ENCODE measurements around the gene LRRC8D. TPM values are rescaled to one million over a fixed set of nuclear protein-coding genes. Genes with fewer than 3 reads are reported as not detected.
"Not testable (repeated sequence)": the region's sequence is repeated elsewhere in the genome, so short reads cannot be mapped to it uniquely, and the experiment has no call there.

Gene LRRC8D
- polyA plus RNA-seq, 3 donors: 28.0 to 43.8 (median 42.9) TPM

GRCh38 chr1:89984564-89985116 lies 163.8 kb downstream of the LRRC8D start:
- H3K4me1 Mint-ChIP-seq; H3K27me3 Mint-ChIP-seq (ENCODE audit: low read depth in 3 of 3); H3K27ac ChIP-seq (ENCODE audit: low read depth in 1 of 2, low read length in 2 of 2); H3K4me3 Mint-ChIP-seq; DNase-seq; H3K9me3 ChIP-seq (replicated peaks in 1 of 2; ENCODE audit: control insufficient read depth in 1 of 2, insufficient read depth in 1 of 2, low read length in 2 of 2); H3K9ac ChIP-seq (ENCODE audit: insufficient read depth, low read length, poor library complexity, severe bottlenecking); H3K36me3 Mint-ChIP-seq; H3K9me3 Mint-ChIP-seq; H3K4me3 ChIP-seq (replicated peaks in 1 of 3; ENCODE audit: low read depth in 2 of 3, low read length in 3 of 3); H3K36me3 ChIP-seq (replicated peaks in 1 of 2; ENCODE audit: control insufficient read depth in 1 of 2, insufficient read depth in 2 of 2, low read length in 2 of 2); H3K27me3 ChIP-seq (ENCODE audit: control insufficient read depth in 2 of 2, insufficient read depth in 2 of 2, low read length in 2 of 2); H3K4me1 ChIP-seq (ENCODE audit: control insufficient read depth in 1 of 2, insufficient read depth in 2 of 2, low read length in 2 of 2); H3K79me2 ChIP-seq (ENCODE audit: insufficient read depth, low read length); H2AFZ ChIP-seq (ENCODE audit: insufficient read depth, low read depth, low read length, poor library complexity, severe bottlenecking); H4K20me1 ChIP-seq (ENCODE audit: insufficient read depth, low read length); H3K4me2 ChIP-seq (replicated peaks; ENCODE audit: extremely low read depth, low read length, poor library complexity, severe bottlenecking); H3K27ac Mint-ChIP-seq: not testable (repeated sequence)
- 100% methylated on average over 7 of the region's 33 CpGs for WGBS (ENCODE audit: insufficient coverage)
- intact Hi-C loops (cut with micrococcal nuclease): loop anchor here (5.0 to 10.0 kb wide), 2 partner anchors 140 to 182 kb away; no protein-coding TSS in a partner anchor

- no peaks in the 10 kb centered on the region for H4K20me1 ChIP-seq (ENCODE audit: insufficient read depth, low read length)
- no peak overlapping the region for H2AFZ ChIP-seq (ENCODE audit: insufficient read depth, low read depth, low read length, poor library complexity, severe bottlenecking)
- no peaks in the 10 kb centered on the region for H3K79me2 ChIP-seq (ENCODE audit: insufficient read depth, low read length)
- H3K9ac ChIP-seq (ENCODE audit: insufficient read depth, low read length, poor library complexity, severe bottlenecking): no peak overlapping the region
- Mint-ChIP-seq H3K27ac (no peak overlapping the region), H3K9me3 (peaks cover 0 to 2% (median 0%) of the 10 kb centered on the region in 7 donors), H3K36me3 (no peaks in the 10 kb centered on the region), H3K27me3 (ENCODE audit: low read depth in 3 of 3) (peaks cover 0 to 2% (median 0%) of the 10 kb centered on the region in 3 donors), H3K4me3 (no peak overlapping the region), H3K4me1 (no peaks in the 10 kb centered on the region)
- no peaks in the 10 kb centered on the region for H3K4me1 ChIP-seq (ENCODE audit: control insufficient read depth in 1 of 2, insufficient read depth in 2 of 2, low read length in 2 of 2)
- no peak for TF ChIP-seq CTCF (IDR thresholded peaks at IDR 0.05)
- no peak overlapping the region for H3K4me3 ChIP-seq (replicated peaks in 1 of 3; ENCODE audit: low read depth in 2 of 3, low read length in 3 of 3)
- no peak overlapping the region for H3K4me2 ChIP-seq (replicated peaks; ENCODE audit: extremely low read depth, low read length, poor library complexity, severe bottlenecking)
- no peaks in the 10 kb centered on the region for H3K9me3 ChIP-seq (replicated peaks in 1 of 2; ENCODE audit: control insufficient read depth in 1 of 2, insufficient read depth in 1 of 2, low read length in 2 of 2)
- no peaks in the 10 kb centered on the region for H3K36me3 ChIP-seq (replicated peaks in 1 of 2; ENCODE audit: control insufficient read depth in 1 of 2, insufficient read depth in 2 of 2, low read length in 2 of 2)
- no peaks in the 10 kb centered on the region for H3K27me3 ChIP-seq (ENCODE audit: control insufficient read depth in 2 of 2, insufficient read depth in 2 of 2, low read length in 2 of 2)
- no peak for DNase-seq
- intact Hi-C loops (cut with micrococcal nuclease): loop anchor here (5.0 to 10.0 kb wide), 2 partner anchors 141 to 184 kb away; no protein-coding TSS in a partner anchor
- no peak overlapping the region for H3K27ac ChIP-seq (ENCODE audit: low read depth in 1 of 2, low read length in 2 of 2)
Measured at GRCh38 chr1:89986020-89986419, 165.2 kb downstream of the LRRC8D start.

Other genes with a start within 250 kb of the LRRC8D start
- 10 to 100 TPM; 13.0 to 18.6 (median 16.3) TPM for gene LRRC8C, start 187.9 kb upstream of the LRRC8D start, polyA plus RNA-seq
- gene ZNF326, start 174.1 kb downstream of the LRRC8D start, polyA plus RNA-seq: 1 to 10 TPM; 3.8 to 5.0 (median 4.5) TPM